ENCODE data around the gene UBE2V1.
"Not testable (repeated sequence)": the region's sequence is repeated elsewhere in the genome, so short reads cannot be mapped to it uniquely, and the experiment has no call there.

The UBE2V1 gene

DNA sequence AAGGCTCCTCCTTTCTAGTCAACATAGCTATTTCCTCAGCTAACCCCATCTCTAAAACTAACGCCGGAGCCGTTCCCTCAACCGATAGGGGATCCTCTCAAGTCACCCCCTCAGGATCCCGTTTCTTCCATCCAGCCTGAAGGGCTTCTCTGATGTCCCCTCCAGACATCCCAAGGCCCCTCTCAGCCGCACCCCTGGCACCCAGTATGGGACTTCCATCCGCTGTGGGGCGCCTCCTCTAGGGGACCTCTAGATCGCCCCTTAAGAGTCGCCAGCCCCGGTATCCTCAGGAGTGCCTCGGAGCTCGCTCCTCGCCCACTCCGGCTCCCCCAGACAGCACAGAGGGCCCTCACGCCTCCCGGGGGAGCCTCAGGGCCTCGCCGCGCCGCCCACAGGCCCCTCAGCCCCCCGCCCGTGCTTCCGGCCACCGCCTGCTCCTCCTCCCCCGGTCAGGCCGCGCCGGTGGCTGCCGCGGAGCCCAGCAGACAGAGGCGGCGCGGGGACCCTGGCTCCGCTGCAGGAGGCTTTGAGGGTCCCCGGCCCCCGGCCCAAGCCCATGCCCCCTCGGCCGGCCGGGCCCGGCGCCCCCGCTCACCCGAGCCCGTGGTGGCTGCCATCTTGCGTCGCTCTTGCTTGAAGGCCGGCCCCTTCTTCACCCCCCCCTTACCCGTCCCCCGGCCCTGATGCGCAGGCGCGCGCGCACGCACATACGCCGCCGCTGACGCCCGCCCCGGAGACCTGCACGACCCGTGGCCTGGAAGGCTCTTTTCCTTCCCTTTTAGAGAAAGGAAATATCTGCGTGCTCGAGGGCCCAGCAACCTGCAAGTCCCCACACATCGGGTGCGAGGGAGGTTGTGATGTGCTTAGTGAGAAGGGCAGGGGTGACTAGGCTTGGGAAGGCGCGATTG lies at the start of gene UBE2V1:
Gene UBE2V1, minus strand, starts transcription at position 639 of the 908 bp plus-strand sequence. Its CDS starts 22 bp downstream, at position 617.
- DNase-seq: peak; percentile 81

DNA sequence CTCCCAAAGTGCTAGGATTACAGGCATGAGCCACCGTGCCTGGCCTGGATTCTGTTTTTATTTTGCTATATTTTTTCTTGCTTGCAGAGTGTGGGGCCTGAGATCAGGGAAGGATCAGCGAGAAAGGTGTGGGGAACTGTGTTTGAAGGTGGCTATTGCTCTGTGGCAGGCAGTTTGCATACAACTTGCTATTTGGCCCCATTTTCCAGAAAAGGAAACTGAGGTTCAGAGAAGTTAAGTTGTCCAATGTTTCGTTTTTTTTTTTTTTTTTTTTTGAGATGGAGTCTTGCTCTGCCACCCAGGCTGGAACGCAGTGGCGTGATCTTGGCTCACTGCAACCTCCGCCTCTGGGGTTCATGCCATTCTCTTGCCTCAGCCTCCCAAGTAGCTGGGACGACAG lies 48.5 kb upstream of the UBE2V1 start:
- not testable (repeated sequence) for DNase-seq

DNA sequence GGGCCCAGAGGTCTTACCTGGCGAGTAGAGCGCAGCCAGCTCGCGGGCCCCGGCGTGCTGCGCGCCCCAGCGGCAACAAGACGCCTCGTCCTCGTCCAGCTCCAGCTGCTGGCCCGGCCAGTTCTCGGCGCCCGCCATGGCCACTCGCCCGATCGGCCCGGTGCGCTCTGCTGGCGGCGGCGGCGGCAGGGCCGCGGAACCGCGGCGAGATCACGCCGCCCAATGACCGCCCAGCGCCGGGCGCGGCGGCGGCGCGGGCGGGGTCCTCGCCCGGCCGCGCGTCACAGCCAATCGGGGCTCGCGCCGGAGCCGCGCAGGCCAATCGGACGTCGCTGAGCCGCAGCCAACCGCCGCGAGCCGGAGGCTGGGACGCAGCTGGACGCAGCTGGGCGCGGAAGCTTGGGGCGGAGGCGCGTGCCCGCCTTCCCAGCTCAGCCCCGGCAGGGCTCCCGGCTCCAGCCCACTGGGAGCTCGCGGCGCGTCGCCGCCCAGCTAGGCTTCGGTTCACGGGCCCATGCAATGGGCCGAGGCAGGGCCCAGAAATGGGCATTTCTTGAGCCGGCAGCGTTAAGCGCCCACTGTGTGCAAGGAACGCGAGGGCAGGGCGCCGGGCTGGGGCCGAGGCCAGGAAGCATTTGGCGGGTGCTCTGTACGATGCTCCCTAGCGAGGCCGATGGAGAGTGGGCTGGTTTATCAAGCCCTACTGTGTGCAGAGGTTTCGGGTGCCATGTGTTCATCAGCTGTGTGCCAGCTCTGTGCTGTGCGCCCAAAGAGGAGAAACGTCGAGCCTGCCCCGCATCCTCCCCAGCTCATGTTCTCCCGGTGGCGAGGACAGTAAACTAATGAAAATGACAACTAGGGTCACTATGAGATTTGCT lies 40.8 kb upstream of the UBE2V1 start, which contains the start of gene PEDS1:
Gene PEDS1, minus strand, starts transcription at position 224 of the 878 bp plus-strand sequence. Its CDS starts 86 bp downstream, at position 138.
- peak; percentile 75 for DNase-seq

DNA sequence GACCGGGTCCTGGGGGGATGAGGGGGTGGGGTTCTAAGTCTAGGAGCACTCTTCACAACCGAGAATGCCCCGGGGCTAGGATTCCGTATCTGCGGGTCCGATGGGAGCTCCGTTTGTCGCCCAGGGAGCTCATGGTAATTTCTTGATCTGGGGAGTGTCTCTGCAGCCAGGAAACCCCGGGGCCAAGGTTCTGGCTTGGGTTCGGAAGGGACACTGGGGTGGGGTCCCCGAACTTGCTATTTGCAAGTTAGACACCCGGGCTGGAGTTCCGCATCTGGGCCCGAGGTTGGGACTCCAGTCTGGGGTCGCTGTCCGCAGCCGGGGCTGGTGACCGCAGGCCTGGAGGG lies 40.2 kb upstream of the UBE2V1 start:
- DNase-seq: no peak

DNA sequence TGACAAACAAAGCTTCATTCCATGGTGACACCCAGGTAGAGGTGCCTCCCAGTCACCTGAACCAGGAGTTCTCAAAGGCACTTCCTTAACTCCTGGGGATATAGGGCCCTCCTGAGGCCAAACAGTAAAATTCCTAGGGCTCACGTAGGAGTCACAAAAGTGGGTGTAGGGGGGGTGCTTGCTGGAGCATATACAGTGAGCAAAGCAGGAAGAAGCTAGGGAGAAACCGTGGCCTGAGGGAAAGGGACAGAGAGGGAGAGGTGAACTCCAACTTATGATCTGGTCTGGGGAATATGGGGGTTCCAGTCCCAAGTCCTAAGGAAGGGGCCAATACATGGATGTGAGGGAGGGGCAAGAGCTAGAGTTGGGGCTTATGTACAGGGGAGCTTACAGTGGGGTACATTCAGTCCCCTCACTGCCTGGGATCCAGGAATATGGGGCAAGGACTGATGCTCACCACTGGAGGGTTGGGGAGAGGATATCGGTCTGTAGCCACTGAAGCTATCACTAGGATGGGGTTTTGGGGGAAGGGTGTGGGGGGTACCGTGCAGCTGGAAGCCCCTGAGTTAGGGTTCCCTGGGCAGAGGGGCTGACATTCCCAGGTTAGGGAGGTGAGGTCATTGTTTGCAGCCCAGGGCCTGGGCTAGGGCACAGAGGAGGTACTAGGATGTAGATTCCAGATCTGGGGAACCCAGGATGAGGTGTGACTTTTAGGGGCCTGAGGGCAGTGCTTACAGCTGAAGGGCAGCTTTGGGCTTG lies 39.6 kb upstream of the UBE2V1 start:
- DNase-seq: no peak

DNA sequence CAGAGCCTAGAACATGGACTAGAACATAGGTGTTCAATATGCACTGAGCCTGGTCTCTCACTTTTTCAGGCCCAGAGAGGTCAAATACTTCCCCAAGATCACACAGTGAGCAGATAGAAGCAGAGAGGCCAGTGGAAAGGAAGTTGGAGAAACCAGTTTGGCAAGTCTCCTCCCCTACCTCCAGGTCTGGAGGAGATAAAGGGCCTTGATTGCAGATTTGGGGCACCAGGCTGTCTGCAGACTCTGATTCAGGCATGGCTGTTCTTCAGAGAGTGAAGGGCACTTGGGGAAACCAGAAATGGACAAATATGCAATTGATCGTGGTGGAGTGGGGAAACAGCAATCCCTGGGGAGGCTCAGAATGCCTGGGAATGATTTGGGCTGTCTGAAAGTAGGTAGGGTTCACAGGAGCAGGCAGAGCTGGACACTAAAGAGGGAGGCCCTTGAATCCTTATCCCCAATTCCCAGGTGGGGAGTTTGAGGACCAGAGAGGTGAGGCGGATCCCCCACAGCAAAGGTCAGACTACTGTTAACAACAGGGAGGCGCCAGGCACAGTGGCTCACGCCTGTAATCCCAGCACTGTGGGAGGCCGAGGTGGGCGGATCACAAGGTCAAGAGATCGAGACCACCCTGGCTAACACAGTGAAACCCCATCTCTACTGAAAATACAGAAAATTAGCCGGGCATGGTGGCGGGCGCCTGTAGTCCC lies 38.2 kb upstream of the UBE2V1 start:
- DNase-seq: no peak

DNA sequence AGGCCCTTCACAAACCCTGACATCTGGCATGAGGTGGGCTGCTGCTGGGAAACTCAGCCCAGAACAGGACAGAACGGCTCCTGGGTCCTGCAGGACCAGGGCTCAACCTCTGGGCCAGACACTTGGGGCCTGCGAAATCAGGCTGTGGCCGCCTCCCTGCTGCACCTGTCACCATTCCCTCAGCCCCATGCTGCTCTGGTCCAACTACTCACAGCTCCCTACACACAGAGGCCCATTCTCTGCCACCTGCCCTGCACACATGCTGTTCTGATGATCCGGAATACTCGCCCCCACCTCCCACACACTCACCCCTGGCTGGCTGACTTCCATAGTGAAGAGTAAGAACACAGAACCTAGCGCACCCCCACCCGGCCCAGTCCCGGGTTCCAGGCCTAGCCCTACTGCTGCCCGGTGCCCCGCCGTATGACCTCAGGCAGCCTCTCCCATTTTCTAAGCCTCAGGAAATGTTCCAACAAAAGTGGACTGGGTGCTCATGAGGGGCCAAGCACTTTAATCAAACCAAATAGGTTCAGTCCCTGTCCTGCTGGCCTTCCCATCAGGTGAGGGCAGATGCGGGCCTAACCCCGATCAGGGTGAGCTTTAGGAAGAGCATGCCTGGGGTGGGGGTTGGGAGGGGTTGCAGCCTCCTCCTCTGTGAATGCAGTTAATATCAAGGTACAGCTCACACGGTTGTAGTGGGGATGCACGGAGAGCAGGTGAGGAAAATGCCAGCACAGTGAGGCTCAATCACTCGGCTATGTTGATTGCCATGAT lies 36.7 kb upstream of the UBE2V1 start:
- DNase-seq: no peak

DNA sequence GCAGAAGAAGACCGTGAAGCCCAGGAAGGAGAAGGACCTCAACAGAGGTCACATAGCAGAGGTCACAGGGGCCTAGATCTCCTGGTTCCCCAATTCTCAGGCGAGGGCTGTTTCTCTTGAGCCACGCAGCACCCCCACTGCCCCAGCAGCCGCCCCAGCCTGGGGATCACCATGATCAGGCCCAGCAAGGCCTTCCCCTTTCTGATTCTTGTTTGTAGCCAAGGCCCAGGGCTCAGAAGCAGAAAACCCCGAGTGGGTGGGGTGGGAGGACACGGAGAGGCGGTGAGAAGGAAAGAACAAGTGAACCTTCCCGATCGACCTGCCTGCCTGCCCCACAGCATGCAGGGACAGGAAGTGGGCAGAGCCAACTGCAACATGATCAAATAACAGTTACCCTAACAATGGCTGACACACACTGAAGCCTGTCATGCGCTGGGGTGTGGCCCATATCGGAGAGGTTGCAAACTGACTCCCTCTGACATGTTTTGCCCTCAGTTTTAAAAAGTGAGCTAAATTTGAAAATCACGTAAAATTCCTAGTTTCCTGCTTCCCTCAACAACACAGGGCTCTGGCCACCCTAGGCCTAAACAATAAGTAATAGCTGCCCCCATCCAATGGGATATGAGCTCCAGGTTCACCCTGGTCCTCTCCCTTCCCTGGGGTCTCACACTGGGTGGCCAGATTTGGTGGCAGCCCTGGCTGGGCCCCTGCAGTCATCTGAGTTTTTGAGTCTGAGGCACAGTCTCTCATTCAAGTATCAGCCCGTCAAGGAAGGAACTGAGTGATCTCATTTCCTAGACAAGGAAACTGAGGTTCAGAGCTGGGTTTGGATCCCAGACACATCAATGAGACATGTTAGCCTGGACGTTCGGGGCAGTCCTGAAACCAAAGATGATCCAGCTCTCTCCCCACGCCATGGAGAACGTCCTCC lies 34.0 kb upstream of the UBE2V1 start:
- peak; percentile 70 for DNase-seq

DNA sequence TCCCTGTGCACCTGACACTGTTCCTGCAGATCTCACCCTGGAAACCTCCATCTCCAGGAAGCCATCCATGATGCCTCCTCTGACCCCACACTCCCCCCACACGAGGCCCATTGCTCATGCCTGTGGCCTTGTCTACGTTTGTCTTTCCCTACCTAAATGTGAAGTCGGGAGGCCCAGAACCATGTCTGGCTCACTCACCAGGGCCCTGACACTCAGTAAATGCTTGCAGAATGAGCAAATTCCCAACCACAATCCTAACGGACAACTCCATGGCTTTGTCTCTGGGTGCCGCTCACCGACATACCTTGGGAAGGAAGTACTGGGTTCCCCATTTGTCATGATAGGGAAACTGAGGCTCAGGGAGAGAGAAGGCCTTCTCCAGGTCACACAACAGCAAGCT lies 33.3 kb upstream of the UBE2V1 start:
- no peak for DNase-seq

DNA sequence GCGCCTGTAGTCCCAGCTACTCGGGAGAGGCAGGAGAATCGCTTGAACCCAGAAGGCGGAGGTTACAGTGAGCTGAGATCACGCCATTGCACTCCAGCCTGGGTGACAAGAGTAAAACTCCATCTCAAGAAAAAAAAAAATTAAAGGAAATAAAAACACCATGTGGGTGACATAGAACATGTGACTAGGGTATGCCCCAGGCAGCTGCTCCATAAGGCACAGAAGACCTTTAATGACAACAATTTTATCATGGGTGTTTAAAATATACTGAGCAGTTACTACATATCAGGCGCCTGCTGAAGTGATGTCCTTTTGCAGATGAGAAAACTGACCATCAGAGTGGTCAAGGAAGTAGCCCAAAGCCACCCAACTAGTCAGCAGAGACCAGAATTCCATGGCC lies 32.6 kb upstream of the UBE2V1 start:
- no peak for DNase-seq

DNA sequence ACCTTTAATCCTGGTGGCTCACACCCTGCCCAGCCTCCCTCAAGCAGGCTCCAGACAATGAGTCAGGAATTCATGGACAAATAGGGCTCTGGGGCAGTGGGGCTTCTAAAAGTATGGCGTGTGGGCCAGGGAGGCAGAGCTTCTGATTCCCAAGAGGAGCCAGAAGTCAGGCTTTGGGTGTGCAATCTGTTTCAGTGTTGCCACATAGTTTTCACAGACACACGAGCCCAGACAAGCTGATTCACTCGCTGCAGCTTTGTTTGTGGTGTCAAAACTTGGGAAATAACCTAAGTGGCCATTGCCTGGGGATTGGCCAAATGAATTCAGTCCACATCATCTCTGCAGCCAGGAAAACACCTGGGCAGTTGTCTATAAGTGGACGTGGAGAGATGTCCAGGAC lies 31.4 kb upstream of the UBE2V1 start:
- DNase-seq: no peak

DNA sequence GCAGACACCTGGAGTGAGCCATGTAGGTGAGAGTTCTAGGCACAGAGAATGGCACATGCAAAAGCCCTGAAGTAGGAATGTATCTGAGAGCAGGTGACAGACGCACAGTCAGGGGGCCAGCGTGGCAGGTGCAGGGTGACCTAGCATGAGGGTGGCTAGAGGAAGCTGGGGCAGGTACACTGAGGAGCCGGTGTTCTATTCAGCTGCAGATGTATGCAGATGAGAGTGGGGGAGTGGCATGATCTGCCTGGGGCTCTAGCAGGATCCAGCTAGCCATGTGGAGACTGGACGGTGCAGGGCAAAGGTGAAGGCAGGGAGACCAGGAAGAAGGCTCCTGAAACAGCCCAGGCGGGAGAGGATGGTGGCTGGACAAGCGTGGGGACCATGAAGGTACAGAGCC lies 29.9 kb upstream of the UBE2V1 start:
- DNase-seq: no peak

DNA sequence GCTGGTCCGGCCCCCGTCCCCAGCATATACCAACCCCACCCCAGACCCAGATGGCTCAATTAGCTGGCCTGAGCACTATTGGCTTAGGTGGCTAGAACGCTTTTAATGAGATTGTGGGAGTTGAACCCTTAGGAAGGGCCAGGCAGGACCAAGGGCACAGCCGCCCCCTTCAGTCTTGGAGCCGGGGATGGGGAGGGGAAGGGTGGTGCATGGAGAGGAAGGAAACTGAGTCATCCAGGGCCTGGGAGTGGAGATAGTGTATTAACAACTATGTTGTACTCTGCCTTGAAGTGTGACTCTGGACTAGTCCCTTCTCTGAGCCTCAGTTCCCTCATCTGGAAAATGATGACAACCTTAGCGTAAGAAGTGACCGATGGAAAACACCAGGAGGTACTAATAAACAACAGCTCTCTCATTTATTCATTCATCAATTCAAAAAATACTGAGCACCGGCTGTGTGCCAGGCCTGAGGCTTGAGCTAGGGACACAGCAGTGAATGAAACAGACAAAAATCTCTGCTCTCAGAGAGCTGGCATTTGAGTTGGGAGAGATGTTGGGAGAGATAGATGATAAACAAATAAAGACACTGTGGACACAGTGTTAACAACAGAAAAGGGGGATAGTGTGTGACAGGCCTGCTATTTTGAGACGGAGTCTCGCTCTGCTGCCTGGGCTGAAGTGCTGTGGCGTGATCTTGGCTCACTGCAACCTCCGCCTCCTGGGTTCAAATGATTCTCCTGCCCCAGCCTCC lies 29.0 kb upstream of the UBE2V1 start:
- no peak for DNase-seq

DNA sequence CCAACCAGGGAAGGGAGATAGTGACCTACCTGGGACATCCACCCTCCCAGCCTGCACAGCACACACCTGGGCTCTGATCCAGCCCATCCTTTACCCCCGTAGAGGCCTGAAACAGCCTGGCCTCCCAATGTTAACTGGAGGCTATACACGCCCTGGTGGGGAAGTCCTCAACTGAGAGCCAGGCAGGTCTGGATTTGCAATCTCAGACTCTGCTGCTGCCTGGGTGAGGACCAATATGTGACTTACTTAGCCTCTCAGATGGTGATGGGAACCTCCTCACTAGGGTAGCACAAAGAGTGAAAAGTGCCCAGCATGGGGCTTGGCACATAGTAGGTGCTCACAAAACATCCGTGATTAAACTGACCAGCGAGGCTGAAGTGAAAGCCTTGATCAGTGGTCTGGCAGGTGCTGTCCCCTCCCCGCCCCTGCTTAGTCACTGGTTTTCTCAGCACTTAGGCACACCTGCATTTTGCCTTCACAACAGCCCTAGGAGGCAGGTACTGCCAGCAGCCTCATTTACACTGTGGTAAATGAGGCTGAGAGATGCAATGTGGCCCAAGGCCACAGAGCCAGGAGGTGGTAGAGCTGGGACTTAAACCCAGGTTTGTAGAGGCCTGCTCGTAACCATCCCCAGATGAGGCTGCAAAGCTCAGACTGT lies 28.2 kb upstream of the UBE2V1 start:
- no peak for DNase-seq

DNA sequence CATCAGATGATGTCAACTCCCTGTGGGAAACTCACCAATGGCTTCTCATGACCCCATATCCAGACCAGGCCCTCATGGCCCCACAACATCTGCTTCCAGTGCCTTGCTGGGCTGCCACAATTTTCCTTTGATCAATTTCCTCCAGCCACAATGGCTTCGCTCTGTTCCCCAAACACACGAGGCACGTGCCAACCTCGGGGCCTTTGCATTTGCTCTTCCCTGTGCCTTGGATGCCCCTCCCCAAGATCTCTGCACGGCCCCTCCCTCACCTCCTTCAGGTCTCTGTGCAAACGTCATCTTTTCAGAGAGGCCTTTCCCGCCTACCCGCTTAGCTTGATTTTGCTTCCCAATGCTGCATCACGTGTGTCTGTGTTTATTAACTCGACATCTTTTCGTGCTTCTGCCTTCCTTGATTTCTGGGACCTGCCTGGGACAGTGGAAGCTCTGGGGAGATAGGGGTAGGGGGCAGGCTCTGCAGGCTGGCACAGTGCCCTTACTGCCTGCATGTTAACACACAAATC lies 27.4 kb upstream of the UBE2V1 start:
- no peak for DNase-seq

DNA sequence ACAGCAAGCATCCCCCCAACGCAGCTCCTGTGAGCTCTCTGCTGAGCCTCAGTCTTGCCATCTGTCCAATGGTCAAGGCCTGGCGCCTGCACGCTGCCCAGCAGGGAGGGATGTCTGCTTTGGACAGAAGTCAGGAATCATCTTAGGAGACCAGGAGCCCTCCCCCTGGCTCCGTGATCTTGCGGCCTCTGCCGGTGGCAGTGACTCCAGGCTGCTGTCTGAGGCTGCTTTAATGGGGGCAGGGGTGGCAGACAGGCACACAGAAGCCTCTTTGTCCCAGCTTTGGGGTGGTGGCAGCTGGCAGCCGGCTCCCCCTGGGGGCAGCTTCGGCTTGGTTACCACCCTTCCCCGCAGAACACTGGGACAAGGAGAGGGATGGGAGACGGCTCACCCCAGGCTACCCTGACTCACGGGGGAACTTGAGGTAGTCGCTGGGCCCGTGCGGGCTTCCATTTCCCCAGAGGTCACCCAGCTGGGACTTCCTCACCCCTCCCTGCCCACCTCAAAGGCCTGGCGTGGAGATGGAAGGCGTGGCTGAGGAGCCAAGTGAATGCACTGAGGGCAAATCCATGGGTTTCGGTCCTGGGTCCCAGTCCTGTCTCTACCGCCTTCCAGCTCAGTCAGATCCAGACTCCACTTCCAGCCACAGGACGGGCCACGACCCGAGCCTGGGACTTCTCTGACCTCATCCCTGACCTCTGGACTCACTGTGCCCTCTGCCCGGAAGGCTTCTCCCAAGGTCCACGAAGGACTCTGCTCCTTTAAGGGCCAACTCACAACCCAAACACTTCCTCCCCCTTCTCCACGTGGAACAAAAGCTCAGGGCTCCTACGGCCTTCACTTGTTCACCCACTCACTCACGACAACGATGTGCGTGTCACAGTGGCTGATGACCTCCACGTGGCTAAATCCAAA lies 25.8 kb upstream of the UBE2V1 start:
- no peak for DNase-seq

DNA sequence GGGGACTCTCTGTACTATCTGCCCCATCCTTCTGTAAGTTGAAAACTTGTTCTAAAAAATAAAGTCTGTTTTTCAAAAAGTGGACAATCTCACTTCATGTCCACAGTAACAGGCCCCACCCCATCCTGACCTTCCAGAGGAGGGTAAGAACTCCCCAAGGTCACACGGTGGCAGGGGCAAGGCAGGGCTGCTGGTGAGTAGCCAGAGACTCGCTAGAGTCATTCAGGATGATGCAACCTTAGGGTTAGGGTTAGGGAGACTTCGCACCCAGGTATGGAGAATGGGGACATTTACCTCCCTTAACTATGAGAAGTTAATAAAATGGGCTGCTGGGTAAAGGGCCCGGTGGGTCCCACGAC lies 25.1 kb upstream of the UBE2V1 start:
- DNase-seq: no peak

DNA sequence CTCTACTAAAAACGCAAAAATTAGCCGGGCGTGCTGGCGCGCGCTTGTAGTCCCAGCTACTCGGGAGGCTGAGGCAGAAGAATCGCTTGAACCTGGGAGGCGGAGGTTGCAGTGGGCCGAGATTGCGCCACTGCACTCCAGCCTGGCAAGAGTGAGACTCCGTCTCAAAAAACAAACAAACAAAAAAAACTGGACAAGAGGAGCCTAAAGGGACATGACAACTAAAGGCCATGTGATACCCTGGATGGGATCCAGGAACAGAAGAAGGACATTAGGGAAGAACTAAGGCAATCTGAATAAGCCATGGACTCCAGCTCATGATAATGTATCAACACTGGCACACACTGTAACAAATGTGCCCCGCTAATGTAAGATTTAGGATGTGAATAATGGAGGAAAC lies 24.8 kb upstream of the UBE2V1 start:
- not testable (repeated sequence) for DNase-seq
